ENCODE data around the gene RPL11.
"Not testable (repeated sequence)": the region's sequence is repeated elsewhere in the genome, so short reads cannot be mapped to it uniquely, and the experiment has no call there.

RPL11 gene

GRCh38 chr1:23709229-23709628, 17.6 kb downstream of the RPL11 start:
- TF ChIP-seq FOXP2 (optimal IDR thresholded peaks at IDR 0.05; ENCODE audit: control extremely low read depth, extremely low read length, insufficient read depth) = no peak
- TF ChIP-seq EZH2 (IDR thresholded peaks at IDR 0.05) = no peak
- TF ChIP-seq POLR2AphosphoS5 (IDR thresholded peaks at IDR 0.05; ENCODE audit: borderline replicate concordance, low read depth, low read length) = no peak
- Histone ChIP-seq H3K9me3 (ENCODE audit: low read depth, low read length) (no peaks in the 10 kb centered on the region), H3K4me3 (no peak overlapping the region), H3K27ac (no peak overlapping the region), H3K9ac (ENCODE audit: insufficient read length) (no peak overlapping the region), H3K36me3 (ENCODE audit: insufficient read depth, low read length) (peaks cover 28% of the 10 kb centered on the region)
- DNase-seq (ENCODE audit: low read depth, low spot score) = no peak

GRCh38 chr1:23718482-23718881, 26.9 kb downstream of the RPL11 start:
- Histone ChIP-seq H3K9me3 (ENCODE audit: low read depth, low read length) (no peaks in the 10 kb centered on the region), H3K27ac (no peak overlapping the region), H3K4me3 (no peak overlapping the region), H3K9ac (ENCODE audit: insufficient read length) (no peak overlapping the region), H3K36me3 (ENCODE audit: insufficient read depth, low read length) (no peaks in the 10 kb centered on the region; the same call in 1 of the 2 replicates)
- TF ChIP-seq EZH2 (IDR thresholded peaks at IDR 0.05) = no peak
- no peak for TF ChIP-seq POLR2AphosphoS5 (IDR thresholded peaks at IDR 0.05; ENCODE audit: borderline replicate concordance, low read depth, low read length)
- no peak for TF ChIP-seq FOXP2 (optimal IDR thresholded peaks at IDR 0.05; ENCODE audit: control extremely low read depth, extremely low read length, insufficient read depth)
- no peak for DNase-seq (ENCODE audit: low read depth, low spot score)

GRCh38 chr1:23719162-23719820, 27.7 kb downstream of the RPL11 start:
- Histone ChIP-seq H3K9ac (ENCODE audit: insufficient read length) (no peak overlapping the region), H3K4me3 (no peak overlapping the region), H3K9me3 (ENCODE audit: low read depth, low read length) (no peaks in the 10 kb centered on the region), H3K27ac (no peak overlapping the region), H3K36me3 (ENCODE audit: insufficient read depth, low read length) (no peaks in the 10 kb centered on the region; the same call in 1 of the 2 replicates)
- DNase-seq (ENCODE audit: low read depth, low spot score) = no peak
- TF ChIP-seq POLR2AphosphoS5 (IDR thresholded peaks at IDR 0.05; ENCODE audit: borderline replicate concordance, low read depth, low read length) (no peak), FOXP2 (optimal IDR thresholded peaks at IDR 0.05; ENCODE audit: control extremely low read depth, extremely low read length, insufficient read depth) (no peak), EZH2 (IDR thresholded peaks at IDR 0.05) (no peak)

GRCh38 chr1:23720256-23720995, 28.8 kb downstream of the RPL11 start:
- H3K4me3 ChIP-seq = no peak overlapping the region
- no peaks in the 10 kb centered on the region; the same call in 1 of the 2 replicates for H3K36me3 ChIP-seq (ENCODE audit: insufficient read depth, low read length)
- H3K27ac ChIP-seq = no peak overlapping the region
- no peak for DNase-seq (ENCODE audit: low read depth, low spot score)
- H3K9ac ChIP-seq (ENCODE audit: insufficient read length) = no peak overlapping the region
- no peaks in the 10 kb centered on the region for H3K9me3 ChIP-seq (ENCODE audit: low read depth, low read length)
- TF ChIP-seq FOXP2 (optimal IDR thresholded peaks at IDR 0.05; ENCODE audit: control extremely low read depth, extremely low read length, insufficient read depth) = no peak
- no peak for TF ChIP-seq POLR2AphosphoS5 (IDR thresholded peaks at IDR 0.05; ENCODE audit: borderline replicate concordance, low read depth, low read length)
- TF ChIP-seq EZH2 (IDR thresholded peaks at IDR 0.05) = no peak

GRCh38 chr1:23722652-23723051, 31.0 kb downstream of the RPL11 start:
- no peak for DNase-seq (ENCODE audit: low read depth, low spot score)
- Histone ChIP-seq H3K9ac (ENCODE audit: insufficient read length) (no peak overlapping the region), H3K9me3 (ENCODE audit: low read depth, low read length) (no peaks in the 10 kb centered on the region), H3K36me3 (ENCODE audit: insufficient read depth, low read length) (no peaks in the 10 kb centered on the region), H3K4me3 (no peak overlapping the region), H3K27ac (no peak overlapping the region)
- no peak for TF ChIP-seq POLR2AphosphoS5 (IDR thresholded peaks at IDR 0.05; ENCODE audit: borderline replicate concordance, low read depth, low read length)
- TF ChIP-seq FOXP2 (optimal IDR thresholded peaks at IDR 0.05; ENCODE audit: control extremely low read depth, extremely low read length, insufficient read depth) = no peak
- no peak for TF ChIP-seq EZH2 (IDR thresholded peaks at IDR 0.05)

GRCh38 chr1:23726686-23727085, 35.1 kb downstream of the RPL11 start:
- Histone ChIP-seq H3K4me3 (no peak overlapping the region), H3K27ac (no peak overlapping the region), H3K9me3 (ENCODE audit: low read depth, low read length) (no peaks in the 10 kb centered on the region), H3K36me3 (ENCODE audit: insufficient read depth, low read length) (no peaks in the 10 kb centered on the region), H3K9ac (ENCODE audit: insufficient read length) (no peak overlapping the region)
- no peak for DNase-seq (ENCODE audit: low read depth, low spot score)
- TF ChIP-seq FOXP2 (optimal IDR thresholded peaks at IDR 0.05; ENCODE audit: control extremely low read depth, extremely low read length, insufficient read depth) (no peak), POLR2AphosphoS5 (IDR thresholded peaks at IDR 0.05; ENCODE audit: borderline replicate concordance, low read depth, low read length) (no peak), EZH2 (IDR thresholded peaks at IDR 0.05) (no peak)

- no peak for DNase-seq (ENCODE audit: low read depth, low spot score)
- Histone ChIP-seq H3K9ac (ENCODE audit: insufficient read length) (no peak overlapping the region), H3K9me3 (ENCODE audit: low read depth, low read length) (no peaks in the 10 kb centered on the region), H3K27ac (no peak overlapping the region), H3K36me3 (ENCODE audit: insufficient read depth, low read length) (no peaks in the 10 kb centered on the region), H3K4me3 (no peak overlapping the region)
- no peak for TF ChIP-seq POLR2AphosphoS5 (IDR thresholded peaks at IDR 0.05; ENCODE audit: borderline replicate concordance, low read depth, low read length)
- no peak for TF ChIP-seq FOXP2 (optimal IDR thresholded peaks at IDR 0.05; ENCODE audit: control extremely low read depth, extremely low read length, insufficient read depth)
- no peak for TF ChIP-seq EZH2 (IDR thresholded peaks at IDR 0.05)
Observed at GRCh38 chr1:23727362-23727811, 35.8 kb downstream of the RPL11 start.

- H3K9me3 ChIP-seq (ENCODE audit: low read depth, low read length) = no peaks in the 10 kb centered on the region
- no peak overlapping the region for H3K27ac ChIP-seq
- H3K4me3 ChIP-seq = no peak overlapping the region
- no peaks in the 10 kb centered on the region for H3K36me3 ChIP-seq (ENCODE audit: insufficient read depth, low read length)
- no peak for TF ChIP-seq POLR2AphosphoS5 (IDR thresholded peaks at IDR 0.05; ENCODE audit: borderline replicate concordance, low read depth, low read length)
- no peak for TF ChIP-seq FOXP2 (optimal IDR thresholded peaks at IDR 0.05; ENCODE audit: control extremely low read depth, extremely low read length, insufficient read depth)
- TF ChIP-seq EZH2 (IDR thresholded peaks at IDR 0.05) = no peak
- H3K9ac ChIP-seq (ENCODE audit: insufficient read length) = no peak overlapping the region
- DNase-seq (ENCODE audit: low read depth, low spot score) = no peak
Observed at GRCh38 chr1:23732363-23733224, 41.0 kb downstream of the RPL11 start.

GRCh38 chr1:23733281-23733680, 41.7 kb downstream of the RPL11 start:
- not testable (repeated sequence) for H3K9ac ChIP-seq (ENCODE audit: insufficient read length); H3K4me3 ChIP-seq

More at GRCh38 chr1:23733281-23733680, 41.7 kb downstream of the RPL11 start:
- not testable (repeated sequence) for H3K36me3 ChIP-seq (ENCODE audit: insufficient read depth, low read length); DNase-seq (ENCODE audit: low read depth, low spot score); H3K27ac ChIP-seq; H3K9me3 ChIP-seq (ENCODE audit: low read depth, low read length)

Data from SK-N-MC (cell line).